Astrocyte of the cerebellum (primary cell): Measurements from ENCODE around the gene MEGF6.

Source experiments
- DNase-seq: peaks from one replicate; pipeline ENCODE4 v3.0.0-alpha.2; 2011; ENCODE audit warnings: low read depth
- H3K4me3 ChIP-seq: 2 replicates; pipeline ENCODE4 v1.5.1; 2011; ENCODE audit warnings: mild to moderate bottlenecking, low read depth, low read length, moderate library complexity
- CTCF ChIP-seq: IDR thresholded peaks from 2 replicates; pipeline ENCODE4 v1.5.1; 2012; ENCODE audit warnings: low read length, low read depth, moderate library complexity, mild to moderate bottlenecking; ENCODE audit errors: missing control alignments
- in situ Hi-C: cut with HindIII; loops from 2 replicates; pipeline ENCODE4 v1.10.0; 2017; ENCODE audit warnings: low sequenced_read_pairs

The MEGF6 gene

GRCh38 chr1:3540876-3541275, 70.4 kb downstream of the MEGF6 start:
- TF ChIP-seq CTCF: no peak
- no peak for DNase-seq
- in situ Hi-C loops: no loop called here

GRCh38 chr1:3539707-3540425, 71.4 kb downstream of the MEGF6 start:
- in situ Hi-C loops: loop anchor here (5.0 kb wide), 1 partner anchor 42 kb away; no protein-coding TSS in a partner anchor
- no peak for TF ChIP-seq CTCF
- DNase-seq: peak; percentile 29
- no peak overlapping the region for H3K4me3 ChIP-seq

More at GRCh38 chr1:3540876-3541275, 70.4 kb downstream of the MEGF6 start:
- H3K4me3 ChIP-seq: no peak overlapping the region

- DNase-seq: no peak
- no peak for TF ChIP-seq CTCF
- in situ Hi-C loops: loop anchor here (5.0 kb wide), 1 partner anchor 45 kb away; no protein-coding TSS in a partner anchor
- no peak overlapping the region for H3K4me3 ChIP-seq
Observed at GRCh38 chr1:3537359-3537758, 73.9 kb downstream of the MEGF6 start.

GRCh38 chr1:3536420-3537195, 74.7 kb downstream of the MEGF6 start:
- in situ Hi-C loops: loop anchor here (5.0 kb wide), 1 partner anchor 46 kb away; no protein-coding TSS in a partner anchor

GRCh38 chr1:3535732-3536131, 75.6 kb downstream of the MEGF6 start:
- H3K4me3 ChIP-seq: no peak overlapping the region
- DNase-seq: no peak
- in situ Hi-C loops: loop anchor here (5.0 kb wide), 1 partner anchor 47 kb away; no protein-coding TSS in a partner anchor
- no peak for TF ChIP-seq CTCF

More at GRCh38 chr1:3536420-3537195, 74.7 kb downstream of the MEGF6 start:
- no peak overlapping the region for H3K4me3 ChIP-seq
- no peak for DNase-seq
- no peak for TF ChIP-seq CTCF

- in situ Hi-C loops: loop anchor here (5.0 kb wide), 1 partner anchor 47 kb away; no protein-coding TSS in a partner anchor
- TF ChIP-seq CTCF: no peak
- no peak overlapping the region for H3K4me3 ChIP-seq
- DNase-seq: no peak
Observed at GRCh38 chr1:3534803-3535637, 76.3 kb downstream of the MEGF6 start.
